DMS153 treated with DMSO at 0.1 percent for 48 hours (cell line): ENCODE data around the gene PAK6.

Experiments used
- DNase-seq: peaks from one replicate; lab custom pipeline; 2025; ENCODE audit not compliant: unreplicated experiment; lab: John Stamatoyannopoulos, UW

Gene PAK6

GRCh38 chr15:40241269-40242212 is 2.7 kb downstream of the PAK6 start:
- no peak for DNase-seq

- DNase-seq = no peak
These were observed 3.3 kb downstream of the PAK6 start for GRCh38 chr15:40242213-40242599.

GRCh38 chr15:40242601-40243000 is 3.7 kb downstream of the PAK6 start:
- DNase-seq = no peak

GRCh38 chr15:40243126-40243810 is 4.4 kb downstream of the PAK6 start:
- no peak for DNase-seq

GRCh38 chr15:40244961-40245523 is 6.2 kb downstream of the PAK6 start:
- no peak for DNase-seq

GRCh38 chr15:40245666-40246450 is 7.0 kb downstream of the PAK6 start:
- no peak for DNase-seq

- DNase-seq = no peak
These were observed 7.8 kb downstream of the PAK6 start for GRCh38 chr15:40246496-40247280.

- no peak for DNase-seq
These were observed 8.6 kb downstream of the PAK6 start for GRCh38 chr15:40247406-40247971.

- no peak for DNase-seq
These were observed 9.3 kb downstream of the PAK6 start for GRCh38 chr15:40248006-40248783.

- no peak for DNase-seq
These were observed 10.8 kb downstream of the PAK6 start for GRCh38 chr15:40249477-40250303.

GRCh38 chr15:40250304-40250656 is 11.4 kb downstream of the PAK6 start:
- DNase-seq = no peak

GRCh38 chr15:40250771-40251483 is 12.1 kb downstream of the PAK6 start:
- no peak for DNase-seq

GRCh38 chr15:40251486-40252140 is 12.8 kb downstream of the PAK6 start:
- DNase-seq = no peak

GRCh38 chr15:40252141-40252437 is 13.2 kb downstream of the PAK6 start:
- no peak for DNase-seq

- DNase-seq = peak; percentile 5
These were observed 13.7 kb downstream of the PAK6 start for GRCh38 chr15:40252438-40253166.

- DNase-seq = no peak
These were observed 14.4 kb downstream of the PAK6 start for GRCh38 chr15:40253167-40253790.
